GM15510 (cell line): ENCODE results near the gene TJP2.

Experiments used
- POLR2A ChIP-seq: IDR thresholded peaks from 3 replicates; pipeline ENCODE4 v1.6.1; 2011; ENCODE audit warnings: borderline replicate concordance; ENCODE audit not compliant: insufficient read length; ENCODE audit errors: extremely low read depth

Gene TJP2

GRCh38 chr9:69307446-69308205, 133.5 kb downstream of the TJP2 start:
- no peak for TF ChIP-seq POLR2A

- no peak for TF ChIP-seq POLR2A
Measured at GRCh38 chr9:69308206-69308931, 134.3 kb downstream of the TJP2 start.

- no peak for TF ChIP-seq POLR2A
Measured at GRCh38 chr9:69313175-69313574, 139.1 kb downstream of the TJP2 start.

GRCh38 chr9:69314547-69314946, 140.5 kb downstream of the TJP2 start:
- TF ChIP-seq POLR2A, result no peak

- no peak for TF ChIP-seq POLR2A
Measured at GRCh38 chr9:69317081-69317480, 143.0 kb downstream of the TJP2 start.

- TF ChIP-seq POLR2A, result no peak
Measured at GRCh38 chr9:69317894-69318293, 143.8 kb downstream of the TJP2 start.

- no peak for TF ChIP-seq POLR2A
Measured at GRCh38 chr9:69319324-69320025, 145.4 kb downstream of the TJP2 start.

GRCh38 chr9:69322256-69322655, 148.2 kb downstream of the TJP2 start:
- TF ChIP-seq POLR2A, result no peak

- TF ChIP-seq POLR2A, result no peak
Measured at GRCh38 chr9:69323861-69324260, 149.8 kb downstream of the TJP2 start.
